Nephron (organoid): ENCODE results near the gene CCNT1.

Experiments
- H3K27ac Mint-ChIP-seq, 3 experiments: 2 replicates each; pipeline ENCODE4 v1.8.0; 2020; ENCODE audit warnings: mixed read lengths in 3 of 3, mild to moderate bottlenecking in 2 of 3, moderate library complexity in 1 of 3
- H3K27me3 Mint-ChIP-seq: 2 replicates; pipeline ENCODE4 v1.8.0; 2021; ENCODE audit warnings: low read depth, mild to moderate bottlenecking, moderate library complexity, mixed read lengths
- H3K36me3 Mint-ChIP-seq: 2 replicates; pipeline ENCODE4 v1.8.0; 2020; ENCODE audit warnings: low read depth, mixed read lengths
- H3K4me1 Mint-ChIP-seq: 2 replicates; pipeline ENCODE4 v1.8.0; 2020; ENCODE audit warnings: mixed read lengths
- H3K4me3 Mint-ChIP-seq, 3 experiments: 2 replicates each; pipeline ENCODE4 v1.8.0; 2020; ENCODE audit warnings: mild to moderate bottlenecking in 3 of 3, mixed read lengths in 3 of 3, moderate library complexity in 2 of 3
- H3K9me3 Mint-ChIP-seq: 2 replicates; pipeline ENCODE4 v1.8.0; 2020; ENCODE audit warnings: mixed read lengths
- TF ChIP-seq, protein P1 (sequence below), 3 experiments: fragments of 200-600 bp; sonication (generic); IDR thresholded peaks; one replicate each; pipeline ENCODE4 v1.5.0; 2021; ENCODE audit warnings: antibody characterized with exemption in 3 of 3; ENCODE audit not compliant: unreplicated experiment in 3 of 3

Gene CCNT1

DNA sequence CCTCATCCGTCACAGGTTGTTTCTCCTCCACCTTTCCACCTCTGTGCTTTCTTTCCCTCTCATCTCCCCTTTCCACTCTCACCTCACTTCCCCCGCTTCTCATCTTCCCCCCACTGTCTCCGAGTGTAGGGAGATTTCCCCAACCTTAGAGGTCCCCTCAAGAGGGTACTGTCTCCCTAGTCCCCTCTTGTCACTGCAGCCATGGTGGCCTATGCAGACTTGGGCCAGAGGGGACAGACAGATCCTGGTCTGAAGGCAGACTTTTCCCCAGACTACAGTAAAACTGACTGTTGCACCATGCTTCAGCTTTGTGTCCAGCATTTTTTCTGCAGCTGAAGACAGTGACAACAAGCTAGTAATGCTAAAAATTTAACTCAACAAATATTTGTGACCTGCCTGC, 75.7 kb downstream of the CCNT1 start:
- TF ChIP-seq, protein P1, sequence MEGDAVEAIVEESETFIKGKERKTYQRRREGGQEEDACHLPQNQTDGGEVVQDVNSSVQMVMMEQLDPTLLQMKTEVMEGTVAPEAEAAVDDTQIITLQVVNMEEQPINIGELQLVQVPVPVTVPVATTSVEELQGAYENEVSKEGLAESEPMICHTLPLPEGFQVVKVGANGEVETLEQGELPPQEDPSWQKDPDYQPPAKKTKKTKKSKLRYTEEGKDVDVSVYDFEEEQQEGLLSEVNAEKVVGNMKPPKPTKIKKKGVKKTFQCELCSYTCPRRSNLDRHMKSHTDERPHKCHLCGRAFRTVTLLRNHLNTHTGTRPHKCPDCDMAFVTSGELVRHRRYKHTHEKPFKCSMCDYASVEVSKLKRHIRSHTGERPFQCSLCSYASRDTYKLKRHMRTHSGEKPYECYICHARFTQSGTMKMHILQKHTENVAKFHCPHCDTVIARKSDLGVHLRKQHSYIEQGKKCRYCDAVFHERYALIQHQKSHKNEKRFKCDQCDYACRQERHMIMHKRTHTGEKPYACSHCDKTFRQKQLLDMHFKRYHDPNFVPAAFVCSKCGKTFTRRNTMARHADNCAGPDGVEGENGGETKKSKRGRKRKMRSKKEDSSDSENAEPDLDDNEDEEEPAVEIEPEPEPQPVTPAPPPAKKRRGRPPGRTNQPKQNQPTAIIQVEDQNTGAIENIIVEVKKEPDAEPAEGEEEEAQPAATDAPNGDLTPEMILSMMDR (IDR thresholded peaks at IDR 0.05; ENCODE audit: unreplicated experiment in 3 of 3), result no peak
- Mint-ChIP-seq H3K9me3 (peaks cover 41% of the 10 kb centered on the region), H3K4me3 (no peak overlapping the region), H3K36me3 (peaks cover 65% of the 10 kb centered on the region), H3K4me1 (no peaks in the 10 kb centered on the region), H3K27ac (no peak overlapping the region), H3K27me3 (no peaks in the 10 kb centered on the region)

DNA sequence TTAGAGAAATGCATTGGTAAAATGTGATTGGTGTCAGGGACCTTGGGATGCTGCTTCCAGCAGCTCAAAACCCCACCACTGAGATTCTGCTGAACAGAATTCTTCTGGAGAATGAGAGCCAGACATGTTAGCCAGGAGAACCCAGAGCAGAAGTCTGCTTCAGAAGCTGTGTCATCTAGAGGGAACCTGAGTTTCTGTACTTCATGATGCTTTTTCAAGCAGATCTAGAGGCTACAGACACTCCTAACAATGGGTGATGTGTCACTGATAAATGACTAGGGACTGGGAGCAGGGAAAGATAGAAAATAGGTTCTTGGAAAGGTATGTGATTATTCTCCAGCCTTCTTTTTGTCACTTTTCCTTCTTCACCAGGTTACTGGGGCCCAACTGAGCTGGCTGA, 76.1 kb downstream of the CCNT1 start:
- Mint-ChIP-seq H3K36me3 (peaks cover 61% of the 10 kb centered on the region), H3K4me1 (no peaks in the 10 kb centered on the region)
- TF ChIP-seq, protein P1 (IDR thresholded peaks at IDR 0.05; ENCODE audit: unreplicated experiment in 3 of 3), result no peak

More for the DNA sequence above, 76.1 kb downstream of the CCNT1 start:
- no peaks in the 10 kb centered on the region for H3K27me3 Mint-ChIP-seq
- H3K9me3 Mint-ChIP-seq, result peaks cover 41% of the 10 kb centered on the region
- no peak overlapping the region for H3K4me3 Mint-ChIP-seq
- no peak overlapping the region for H3K27ac Mint-ChIP-seq
